ENCODE results near the gene TUT4.

- TF ChIP-seq EZH2 (IDR thresholded peaks at IDR 0.05; ENCODE audit: borderline replicate concordance, low read depth, low read length, severe bottlenecking): no peak
- no peak for TF ChIP-seq FOS (IDR thresholded peaks at IDR 0.05; ENCODE audit: borderline replicate concordance, insufficient read depth, low read length)
- TF ChIP-seq, protein P1, sequence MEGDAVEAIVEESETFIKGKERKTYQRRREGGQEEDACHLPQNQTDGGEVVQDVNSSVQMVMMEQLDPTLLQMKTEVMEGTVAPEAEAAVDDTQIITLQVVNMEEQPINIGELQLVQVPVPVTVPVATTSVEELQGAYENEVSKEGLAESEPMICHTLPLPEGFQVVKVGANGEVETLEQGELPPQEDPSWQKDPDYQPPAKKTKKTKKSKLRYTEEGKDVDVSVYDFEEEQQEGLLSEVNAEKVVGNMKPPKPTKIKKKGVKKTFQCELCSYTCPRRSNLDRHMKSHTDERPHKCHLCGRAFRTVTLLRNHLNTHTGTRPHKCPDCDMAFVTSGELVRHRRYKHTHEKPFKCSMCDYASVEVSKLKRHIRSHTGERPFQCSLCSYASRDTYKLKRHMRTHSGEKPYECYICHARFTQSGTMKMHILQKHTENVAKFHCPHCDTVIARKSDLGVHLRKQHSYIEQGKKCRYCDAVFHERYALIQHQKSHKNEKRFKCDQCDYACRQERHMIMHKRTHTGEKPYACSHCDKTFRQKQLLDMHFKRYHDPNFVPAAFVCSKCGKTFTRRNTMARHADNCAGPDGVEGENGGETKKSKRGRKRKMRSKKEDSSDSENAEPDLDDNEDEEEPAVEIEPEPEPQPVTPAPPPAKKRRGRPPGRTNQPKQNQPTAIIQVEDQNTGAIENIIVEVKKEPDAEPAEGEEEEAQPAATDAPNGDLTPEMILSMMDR (IDR thresholded peaks at IDR 0.05; ENCODE audit: extremely low read depth in 1 of 2, insufficient read depth in 1 of 2, low read depth in 1 of 2, low read length in 2 of 2): no peak
- no peak for TF ChIP-seq GATA2 (IDR thresholded peaks at IDR 0.05; ENCODE audit: insufficient read depth, insufficient read length, low read depth, low read length)
- TF ChIP-seq POLR2A (IDR thresholded peaks at IDR 0.05; ENCODE audit: low read depth, low read length): no peak
- no peak for TF ChIP-seq POLR2AphosphoS5 (IDR thresholded peaks at IDR 0.05; ENCODE audit: insufficient read depth, low read depth, low read length)
- TF ChIP-seq, protein P2, sequence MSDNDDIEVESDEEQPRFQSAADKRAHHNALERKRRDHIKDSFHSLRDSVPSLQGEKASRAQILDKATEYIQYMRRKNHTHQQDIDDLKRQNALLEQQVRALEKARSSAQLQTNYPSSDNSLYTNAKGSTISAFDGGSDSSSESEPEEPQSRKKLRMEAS (IDR thresholded peaks at IDR 0.05; ENCODE audit: insufficient read depth, insufficient read length): no peak
- no peak for TF ChIP-seq MYC (IDR thresholded peaks at IDR 0.05; ENCODE audit: low read depth, low read length)
Observed at GRCh38 chr1:52542085-52542688, 10.7 kb downstream of the TUT4 start.

All from endothelial cell of umbilical vein (primary cell).